Spleen (tissue), 7 donors: ENCODE measurements around the gene GIMD1.

ENCODE experiments used
- CTCF ChIP-seq, 11 experiments: fragments of 200-600 bp in 7 of 11; fragments of 450-650 bp in 4 of 11; sonication (generic) in 4 of 11; IDR thresholded peaks in 8 of 11; conservative IDR thresholded peaks in 3 of 11; 1 replicate in 7 of 11; 2 replicates in 4 of 11; pipeline versions ENCODE4 v1.4.0 to v1.8.0; 2016 to 2021; ENCODE audit warnings: antibody characterized with exemption in 11 of 11, inconsistent platforms in 4 of 11, mild to moderate bottlenecking in 1 of 11
- POLR2A ChIP-seq, 3 donors: fragments of 450-650 bp; IDR thresholded peaks; one replicate each; pipeline ENCODE4 v1.5.1; 2017; ENCODE audit warnings: antibody characterized with exemption in 3 of 3, mild to moderate bottlenecking in 1 of 3
- POLR2AphosphoS5 ChIP-seq, 3 donors: sonication (generic); formaldehyde crosslinking; IDR thresholded peaks; one replicate each; pipeline ENCODE4 v1.5.1; 2017; ENCODE audit warnings: antibody characterized with exemption in 3 of 3
- donor health status: DM: no; HTN: no; CAD: no; lungs with moderate emphysema.
- donor health status: DM: no; HTN: no; CAD: no.
- donor health status: DM: no; HTN: no; CAD: no.

DNA sequence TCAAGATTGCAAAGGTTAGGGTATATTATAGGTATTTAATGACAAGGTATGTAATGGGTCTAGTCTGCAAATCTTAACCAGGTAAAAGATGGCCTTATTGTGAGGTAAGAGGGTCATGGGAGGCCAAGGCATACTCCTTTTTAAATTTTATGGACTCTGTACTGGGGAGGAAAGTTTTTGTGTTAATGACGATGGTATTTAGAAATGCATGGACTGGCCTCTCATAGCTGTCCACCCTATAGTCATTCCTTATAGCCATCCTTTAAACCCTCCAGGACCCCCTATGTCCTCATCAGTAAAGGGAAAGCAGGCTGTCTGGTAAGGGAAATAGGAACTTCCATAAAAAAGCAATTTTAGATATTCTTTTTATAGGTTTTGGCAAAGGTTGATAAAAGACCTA, 50.8 kb downstream of the GIMD1 start:
- TF ChIP-seq POLR2AphosphoS5 (IDR thresholded peaks at IDR 0.05): no peak
- TF ChIP-seq CTCF (IDR thresholded peaks at IDR 0.05 in 8 of 11, conservative IDR thresholded peaks at IDR 0.05 in 3 of 11): no peak
- no peak for TF ChIP-seq POLR2A (IDR thresholded peaks at IDR 0.05)
